ENCODE data around the gene MTX1.

MTX1 gene

GRCh38 chr1:155173478-155174323, 34.8 kb upstream of the MTX1 start, which contains the start of gene TRIM46:
TSS of gene TRIM46 (plus strand) at chr1:155173849. CDS start at chr1:155173967, 118 bp downstream.
- FAIRE-seq (no peak), DNase-seq (ENCODE audit: insufficient read length, low spot score) (no peak)

DNA sequence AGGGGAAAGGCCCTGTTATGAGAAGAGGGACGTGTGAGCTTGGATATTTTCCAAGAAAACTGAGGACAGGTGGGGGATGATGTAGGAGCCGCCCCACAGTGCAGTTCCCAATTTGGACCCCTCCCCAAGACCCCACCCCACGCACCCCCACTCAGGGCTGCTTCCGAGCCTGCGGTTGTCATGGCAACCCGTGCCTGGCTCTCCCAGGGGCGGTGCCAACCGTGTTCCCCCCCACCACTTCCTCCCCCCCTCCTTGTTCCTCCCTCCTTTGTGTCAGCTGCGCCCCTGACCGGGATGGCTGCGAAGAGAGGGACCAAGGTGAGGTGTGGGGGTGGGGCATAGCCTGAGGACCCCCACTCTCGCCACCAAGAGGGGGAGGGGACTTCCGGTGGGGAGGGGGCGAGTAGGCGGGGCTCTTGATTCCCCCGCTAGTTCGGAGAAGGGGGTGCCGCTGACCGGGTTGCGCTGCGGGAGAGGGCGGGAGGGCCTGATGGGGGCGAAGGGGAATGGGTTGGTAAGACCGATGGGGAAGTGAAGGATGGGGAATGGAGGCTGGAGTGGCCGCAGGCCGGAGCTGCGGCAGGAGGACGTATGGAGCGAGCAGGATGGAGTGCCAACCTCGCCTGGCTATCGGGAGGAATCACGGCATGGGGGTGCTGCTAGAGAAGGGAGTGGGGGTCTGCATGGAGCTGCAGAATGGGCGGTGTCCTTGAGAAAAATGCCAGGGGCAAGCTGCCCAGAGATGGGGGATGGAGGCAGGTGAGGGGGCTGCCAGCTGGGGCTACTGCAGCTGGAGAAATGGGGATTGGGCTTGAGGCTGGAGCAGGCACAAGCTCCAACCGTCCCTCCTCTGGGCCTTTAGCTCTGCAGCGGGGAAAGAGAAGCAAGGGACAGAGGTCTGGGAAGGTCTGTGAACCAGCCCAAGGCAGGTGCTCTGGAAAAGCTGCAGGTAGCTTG, 33.9 kb upstream of the MTX1 start:
- no peak for DNase-seq (ENCODE audit: insufficient read length, low spot score)
- no peak for FAIRE-seq

DNA sequence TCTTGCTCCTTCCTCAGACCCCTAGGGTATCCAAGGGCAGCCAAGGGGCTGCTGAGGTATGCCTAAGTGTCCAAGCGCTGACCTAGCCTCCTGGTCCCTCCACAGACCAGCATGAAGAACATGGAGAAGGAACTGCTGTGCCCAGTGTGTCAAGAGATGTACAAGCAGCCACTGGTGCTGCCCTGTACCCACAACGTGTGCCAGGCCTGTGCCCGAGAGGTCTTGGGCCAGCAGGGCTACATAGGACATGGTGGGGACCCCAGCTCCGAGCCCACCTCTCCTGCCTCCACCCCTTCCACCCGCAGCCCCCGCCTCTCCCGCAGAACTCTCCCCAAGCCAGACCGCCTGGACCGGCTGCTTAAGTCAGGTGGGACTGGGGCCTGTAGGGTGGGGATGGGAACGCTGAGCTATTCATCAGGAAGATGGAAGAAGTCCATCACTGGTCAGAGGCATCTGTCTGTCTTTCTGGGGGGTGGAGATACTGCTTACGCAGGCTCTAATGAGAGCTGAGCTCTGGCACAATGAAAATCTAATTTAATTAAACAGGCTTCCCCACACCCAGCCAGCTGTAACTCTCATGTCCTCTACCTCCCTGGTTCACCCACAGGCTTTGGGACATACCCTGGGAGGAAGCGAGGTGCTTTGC, 33.1 kb upstream of the MTX1 start:
- no peak for FAIRE-seq
- no peak for DNase-seq (ENCODE audit: insufficient read length, low spot score)

DNA sequence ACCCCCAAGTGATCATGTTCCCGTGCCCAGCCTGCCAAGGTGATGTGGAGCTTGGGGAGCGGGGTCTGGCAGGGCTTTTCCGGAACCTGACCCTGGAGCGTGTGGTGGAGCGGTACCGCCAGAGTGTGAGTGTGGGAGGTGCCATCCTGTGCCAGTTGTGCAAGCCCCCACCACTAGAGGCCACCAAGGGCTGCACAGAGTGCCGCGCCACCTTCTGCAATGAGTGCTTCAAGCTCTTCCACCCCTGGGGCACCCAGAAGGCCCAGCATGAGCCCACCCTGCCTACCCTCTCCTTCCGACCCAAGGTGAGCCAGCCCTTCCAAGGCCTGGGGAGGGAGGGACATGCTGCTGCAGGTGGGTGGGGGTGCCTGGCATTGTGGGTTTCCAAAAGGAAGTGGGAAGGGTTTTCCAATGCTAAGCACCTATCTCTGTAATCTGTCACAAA, 32.5 kb upstream of the MTX1 start:
- DNase-seq (ENCODE audit: insufficient read length, low spot score), result no peak
- no peak for FAIRE-seq

GRCh38 chr1:155176544-155177071, 31.9 kb upstream of the MTX1 start:
- FAIRE-seq (peak; percentile 37), DNase-seq (ENCODE audit: insufficient read length, low spot score) (peak; percentile 98)

DNA sequence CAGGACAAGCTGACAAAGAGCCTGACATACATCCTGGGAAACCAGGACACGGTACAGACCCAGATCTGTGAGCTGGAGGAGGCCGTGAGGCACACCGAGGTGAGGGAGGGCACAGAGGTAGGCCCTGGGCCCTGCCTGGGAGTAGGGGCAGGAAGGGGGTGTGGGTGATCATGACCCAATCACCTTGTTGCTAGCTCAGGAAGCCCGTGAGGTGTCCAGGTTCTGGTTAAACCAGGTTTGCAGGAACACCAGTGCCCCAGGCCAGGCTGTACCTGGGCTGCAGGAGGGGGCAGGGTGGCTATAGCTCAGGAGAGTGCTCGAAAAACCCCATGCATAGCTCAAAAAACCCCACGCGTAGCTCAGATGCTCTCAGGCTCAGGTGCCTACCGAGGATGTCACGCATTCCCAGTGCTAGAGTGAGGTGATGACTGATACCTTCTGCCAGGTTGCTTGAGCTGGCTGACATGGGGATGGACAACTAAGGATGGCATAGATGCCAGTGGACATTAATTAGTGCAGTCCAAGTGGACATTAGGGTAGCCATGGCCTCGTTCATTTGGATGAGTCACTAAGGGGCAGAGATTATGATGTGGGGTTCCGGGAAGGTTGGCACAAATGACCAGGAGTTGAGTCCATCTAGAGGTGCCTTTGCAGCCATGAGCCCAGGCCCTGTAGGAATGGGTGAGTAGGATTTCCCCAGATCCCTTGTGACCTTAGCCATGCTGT, 31.1 kb upstream of the MTX1 start:
- FAIRE-seq, result no peak
- no peak for DNase-seq (ENCODE audit: insufficient read length, low spot score)

DNA sequence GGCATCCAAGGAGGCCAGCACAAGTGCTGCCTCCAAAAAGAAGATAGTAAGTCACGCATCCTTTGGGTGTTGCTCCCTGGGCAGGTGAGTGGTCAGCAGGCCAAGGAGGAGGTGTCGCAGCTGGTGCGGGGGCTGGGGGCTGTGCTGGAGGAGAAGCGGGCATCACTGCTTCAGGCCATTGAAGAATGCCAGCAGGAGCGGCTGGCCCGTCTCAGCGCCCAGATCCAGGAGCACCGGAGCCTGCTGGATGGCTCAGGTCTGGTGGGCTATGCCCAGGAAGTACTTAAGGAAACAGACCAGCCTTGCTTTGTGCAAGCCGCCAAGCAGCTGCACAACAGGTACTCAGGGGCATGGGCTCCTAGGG, 30.6 kb upstream of the MTX1 start:
- no peak for DNase-seq (ENCODE audit: insufficient read length, low spot score)
- no peak for FAIRE-seq

DNA sequence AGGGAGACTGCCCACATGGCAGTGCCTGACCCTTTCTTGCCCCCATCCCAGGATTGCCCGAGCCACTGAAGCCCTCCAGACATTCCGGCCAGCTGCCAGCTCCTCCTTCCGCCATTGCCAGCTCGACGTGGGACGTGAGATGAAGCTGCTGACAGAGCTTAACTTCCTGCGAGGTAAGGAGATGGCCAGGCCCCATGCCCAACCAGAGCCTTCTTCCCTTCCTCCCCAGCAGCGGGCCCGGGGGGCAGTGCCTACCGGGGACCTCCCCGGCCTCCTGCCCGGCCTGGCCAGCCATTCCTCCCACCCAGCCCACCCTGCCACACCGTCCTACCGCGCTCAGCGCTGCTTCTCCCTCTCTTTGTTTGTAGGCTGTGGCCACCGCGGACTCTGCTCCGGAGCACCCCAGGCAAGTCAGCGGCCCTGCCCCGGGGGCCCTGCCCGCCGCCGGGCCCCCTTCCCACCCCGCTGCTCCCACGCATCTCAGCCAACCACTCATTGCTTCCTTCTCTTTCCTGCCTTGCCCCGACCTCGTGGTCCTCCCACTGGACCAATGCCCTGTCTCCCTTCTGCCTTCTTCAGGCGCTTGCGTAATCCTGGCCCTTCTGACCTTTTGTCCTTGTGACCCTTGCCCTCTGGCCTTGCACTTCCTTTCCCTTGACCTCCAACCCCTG, 29.9 kb upstream of the MTX1 start:
- FAIRE-seq, result no peak
- DNase-seq (ENCODE audit: insufficient read length, low spot score), result no peak

- FAIRE-seq (no peak), DNase-seq (ENCODE audit: insufficient read length, low spot score) (no peak)
These were observed 29.1 kb upstream of the MTX1 start for GRCh38 chr1:155179112-155180031.

DNA sequence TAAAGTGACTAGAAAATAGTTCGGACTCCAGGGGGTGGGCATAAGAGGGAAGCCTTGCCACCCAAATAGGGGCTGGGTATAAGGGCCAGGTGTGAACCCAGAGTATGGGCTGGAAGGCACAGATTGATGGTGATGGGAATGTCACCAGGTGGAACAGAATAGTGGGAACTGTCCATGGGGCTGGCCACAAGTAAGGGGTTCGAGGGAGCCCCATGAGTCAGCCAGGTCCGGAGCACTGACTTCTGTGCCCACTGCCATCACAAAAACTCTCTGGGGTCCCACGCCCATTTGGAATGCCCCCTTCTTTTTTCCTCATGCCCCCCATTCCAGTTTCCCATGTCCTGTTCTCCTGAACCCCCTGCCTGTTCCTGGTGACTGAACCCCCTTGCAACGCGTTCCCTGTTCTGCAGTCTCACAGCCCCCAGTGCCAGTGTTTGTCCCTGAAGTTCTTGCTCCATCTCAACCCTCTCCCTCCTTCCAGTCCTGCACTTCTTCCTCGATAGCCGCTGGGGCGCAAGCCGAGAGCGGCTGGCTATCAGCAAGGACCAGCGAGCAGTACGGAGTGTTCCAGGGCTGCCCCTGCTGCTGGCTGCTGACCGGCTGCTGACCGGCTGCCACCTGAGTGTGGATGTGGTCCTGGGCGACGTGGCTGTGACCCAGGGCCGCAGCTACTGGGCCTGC, 27.0 kb upstream of the MTX1 start:
- DNase-seq (ENCODE audit: insufficient read length, low spot score), result no peak

DNA sequence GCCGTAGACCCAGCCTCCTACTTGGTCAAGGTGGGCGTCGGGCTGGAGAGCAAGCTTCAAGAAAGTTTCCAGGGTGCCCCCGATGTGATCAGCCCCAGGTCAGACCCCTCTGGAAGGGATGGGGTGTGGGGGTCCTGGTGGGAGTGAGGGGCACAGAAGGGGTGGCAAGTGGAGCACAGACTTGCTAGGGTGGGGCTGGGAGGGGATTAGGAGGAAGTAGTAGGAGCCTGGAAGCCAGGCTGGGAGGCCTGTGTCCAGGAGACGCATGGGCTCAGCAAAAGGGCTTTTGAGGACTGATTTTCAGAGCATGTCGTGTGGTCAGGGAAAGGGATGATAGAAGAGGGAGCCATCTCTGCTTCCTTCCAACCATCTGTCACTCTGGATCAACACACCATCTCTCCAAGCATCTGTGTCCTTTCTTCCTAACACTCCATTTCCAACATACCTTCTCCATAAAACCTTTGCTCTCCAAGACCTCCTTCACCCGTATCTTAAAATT, 26.4 kb upstream of the MTX1 start:
- FAIRE-seq (no peak), DNase-seq (ENCODE audit: insufficient read length, low spot score) (no peak)

More for the DNA sequence above, 27.0 kb upstream of the MTX1 start:
- no peak for FAIRE-seq

GRCh38 chr1:155183775-155184221, 24.7 kb upstream of the MTX1 start:
- FAIRE-seq, result no peak

GRCh38 chr1:155184351-155184811, 24.1 kb upstream of the MTX1 start:
- FAIRE-seq (no peak), DNase-seq (ENCODE audit: insufficient read length, low spot score) (no peak)

More at GRCh38 chr1:155183775-155184221, 24.7 kb upstream of the MTX1 start:
- no peak for DNase-seq (ENCODE audit: insufficient read length, low spot score)

DNA sequence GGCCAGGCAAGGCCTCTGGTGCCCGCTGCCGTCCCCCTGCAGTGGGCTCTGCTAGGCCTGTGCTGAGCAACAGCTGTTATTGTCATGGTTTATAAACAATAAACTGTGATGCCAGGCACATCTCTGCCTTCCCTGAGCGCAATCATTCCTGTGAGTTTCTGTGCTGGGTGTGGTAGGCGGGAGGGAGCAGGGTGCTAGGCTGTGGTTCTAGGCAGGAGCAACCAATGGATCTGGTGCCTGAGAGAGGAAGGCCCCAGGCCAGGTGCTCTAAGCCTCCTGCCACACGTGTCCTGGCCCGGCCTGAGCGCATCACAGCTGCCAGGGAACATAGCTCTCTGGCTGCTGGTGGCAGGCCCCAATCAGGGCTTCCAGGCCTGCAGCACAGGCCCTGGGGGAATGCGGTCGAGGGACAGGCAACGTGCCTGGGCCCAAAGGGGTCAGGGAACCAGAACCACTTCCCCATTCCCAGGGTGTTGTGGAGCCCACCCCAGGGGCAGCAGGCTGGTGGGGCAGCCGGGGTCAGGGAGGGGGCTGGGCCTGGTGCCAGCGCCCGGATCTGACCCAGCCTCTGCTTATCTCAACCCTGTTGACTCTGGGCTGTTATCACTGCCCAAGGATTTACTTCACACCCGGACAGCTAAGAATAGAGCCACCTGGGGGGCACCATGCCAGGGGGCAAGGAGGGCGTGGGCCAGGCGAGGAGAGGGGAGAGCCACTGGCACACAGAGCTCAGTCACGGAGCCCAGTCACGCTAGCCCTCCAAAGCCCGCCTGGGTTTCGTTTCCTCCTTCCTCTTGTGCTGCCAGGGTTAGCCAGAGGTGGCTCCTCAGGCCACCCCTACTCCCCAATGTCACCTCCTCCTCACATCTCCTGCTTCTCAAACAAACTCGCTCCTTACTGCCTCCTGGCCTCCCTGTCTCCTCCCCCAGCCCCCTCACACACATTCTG, 23.4 kb upstream of the MTX1 start:
- FAIRE-seq (peak; percentile 89), DNase-seq (ENCODE audit: insufficient read length, low spot score) (peak; percentile 98)

GRCh38 chr1:155185783-155186066, 22.8 kb upstream of the MTX1 start:
- peak; percentile 23 for FAIRE-seq
- DNase-seq (ENCODE audit: insufficient read length, low spot score), result no peak

- DNase-seq (ENCODE audit: insufficient read length, low spot score) (no peak), FAIRE-seq (no peak)
These were observed 22.3 kb upstream of the MTX1 start for GRCh38 chr1:155186067-155186793.

Data from GM19239 (cell line).